Breast epithelium (tissue), 3 donors: Measurements from ENCODE around the gene CAMK2B.

ENCODE experiments used
- POLR2A ChIP-seq: fragments of 450-650 bp; IDR thresholded peaks from one replicate; pipeline ENCODE4 v1.6.1; 2016; ENCODE audit warnings: antibody characterized with exemption, mild to moderate bottlenecking, moderate library complexity
- POLR2AphosphoS5 ChIP-seq, 3 donors: sonication (generic); formaldehyde crosslinking; IDR thresholded peaks; one replicate each; pipeline ENCODE4 v1.6.1; 2017; ENCODE audit warnings: antibody characterized with exemption in 3 of 3
- TF ChIP-seq, protein P1 (sequence below), 3 donors: fragments of 450-650 bp; IDR thresholded peaks; one replicate each; pipeline ENCODE4 v1.5.1; 2016 to 2017; ENCODE audit warnings: antibody characterized with exemption in 3 of 3, mild to moderate bottlenecking in 3 of 3, moderate library complexity in 3 of 3

DNA sequence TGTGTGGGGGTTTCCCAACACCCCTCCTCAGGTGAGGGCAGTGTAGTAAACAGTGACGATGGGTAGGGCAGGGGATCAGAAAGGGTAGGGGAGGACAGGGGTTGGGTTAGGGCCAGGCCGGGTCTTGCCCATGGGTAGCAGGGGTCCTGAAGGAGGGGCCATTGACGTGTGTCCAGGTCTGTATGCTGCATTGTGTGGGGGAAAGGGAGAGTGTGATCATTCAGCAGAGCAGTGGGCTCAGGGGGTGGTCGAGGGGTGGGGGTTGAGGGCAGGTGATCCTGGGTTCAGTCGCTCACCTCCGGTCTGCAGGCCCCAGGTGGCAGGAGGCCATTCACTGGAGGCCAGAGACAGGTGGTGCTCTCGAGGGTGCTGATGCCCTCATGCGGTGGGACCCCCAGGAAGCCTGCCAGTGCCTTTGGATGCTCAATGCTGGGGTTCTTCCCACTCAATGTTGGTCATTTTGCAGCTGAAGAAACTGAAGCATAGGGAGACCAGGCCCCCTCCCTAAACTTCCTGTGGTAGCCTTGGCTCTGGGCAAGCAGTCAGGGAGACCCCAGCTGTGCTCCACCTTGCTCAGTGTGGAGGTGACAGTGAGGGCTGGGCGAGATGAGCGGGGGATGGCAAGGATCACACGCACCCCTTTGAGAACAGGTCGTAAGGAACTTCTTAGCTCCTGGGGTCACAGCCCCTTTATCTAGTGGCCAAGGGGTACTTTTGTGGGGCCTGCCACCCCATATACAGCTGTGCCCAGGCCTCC lies 48.8 kb upstream of the CAMK2B start:
- TF ChIP-seq POLR2AphosphoS5 (IDR thresholded peaks at IDR 0.05) (no peak), POLR2A (no peak)
- TF ChIP-seq, protein P1, sequence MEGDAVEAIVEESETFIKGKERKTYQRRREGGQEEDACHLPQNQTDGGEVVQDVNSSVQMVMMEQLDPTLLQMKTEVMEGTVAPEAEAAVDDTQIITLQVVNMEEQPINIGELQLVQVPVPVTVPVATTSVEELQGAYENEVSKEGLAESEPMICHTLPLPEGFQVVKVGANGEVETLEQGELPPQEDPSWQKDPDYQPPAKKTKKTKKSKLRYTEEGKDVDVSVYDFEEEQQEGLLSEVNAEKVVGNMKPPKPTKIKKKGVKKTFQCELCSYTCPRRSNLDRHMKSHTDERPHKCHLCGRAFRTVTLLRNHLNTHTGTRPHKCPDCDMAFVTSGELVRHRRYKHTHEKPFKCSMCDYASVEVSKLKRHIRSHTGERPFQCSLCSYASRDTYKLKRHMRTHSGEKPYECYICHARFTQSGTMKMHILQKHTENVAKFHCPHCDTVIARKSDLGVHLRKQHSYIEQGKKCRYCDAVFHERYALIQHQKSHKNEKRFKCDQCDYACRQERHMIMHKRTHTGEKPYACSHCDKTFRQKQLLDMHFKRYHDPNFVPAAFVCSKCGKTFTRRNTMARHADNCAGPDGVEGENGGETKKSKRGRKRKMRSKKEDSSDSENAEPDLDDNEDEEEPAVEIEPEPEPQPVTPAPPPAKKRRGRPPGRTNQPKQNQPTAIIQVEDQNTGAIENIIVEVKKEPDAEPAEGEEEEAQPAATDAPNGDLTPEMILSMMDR (IDR thresholded peaks at IDR 0.05): no peak
